GM19035 (cell line): Measurements from ENCODE around the gene IZUMO4.
"Not testable (repeated sequence)": the region's sequence is repeated elsewhere in the genome, so short reads cannot be mapped to it uniquely, and the experiment has no call there.

ENCODE experiments used
- ATAC-seq: cut with Tn5 transposase; IDR thresholded peaks from one replicate; pipeline ENCODE4 v1.9.1; 2021; ENCODE audit not compliant: unreplicated experiment

The IZUMO4 gene

DNA sequence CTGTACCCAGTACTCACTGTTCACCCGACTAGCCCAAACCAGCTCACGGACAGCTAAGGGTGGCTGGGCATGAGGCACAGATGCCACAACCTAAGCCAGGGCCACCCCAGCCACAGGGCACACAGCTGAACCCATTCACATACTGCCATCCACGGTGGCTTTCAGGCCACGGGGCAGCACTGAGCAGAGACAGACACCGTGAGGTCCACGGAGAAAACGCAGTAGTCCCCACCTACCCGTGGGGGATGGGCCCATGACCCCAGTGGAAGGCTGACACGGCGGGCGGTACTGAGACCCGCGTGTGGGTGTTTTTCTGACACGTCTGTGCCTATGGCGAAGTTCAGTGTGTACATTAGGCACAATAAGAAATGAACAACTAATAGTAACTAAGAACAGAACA lies 25.5 kb downstream of the IZUMO4 start:
- ATAC-seq: no peak

DNA sequence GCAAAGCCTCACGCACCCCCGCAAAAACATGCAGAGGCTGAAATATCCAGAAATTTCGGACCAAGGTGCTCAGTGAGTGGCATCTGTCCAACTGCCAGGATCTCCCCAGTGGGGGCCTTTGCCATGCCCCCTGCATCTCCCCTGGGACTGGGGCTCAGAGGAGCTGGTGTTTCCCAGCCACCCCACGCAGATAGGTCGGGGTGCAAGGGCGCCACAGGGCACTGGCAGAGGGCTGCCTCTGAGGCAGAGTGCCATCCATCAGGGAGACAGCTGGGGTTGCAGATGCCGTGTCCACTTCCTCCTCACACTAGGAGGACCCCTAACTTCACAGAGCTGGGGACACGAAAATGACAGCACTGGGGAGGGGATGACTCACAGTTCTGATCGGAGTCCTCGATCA lies 26.3 kb downstream of the IZUMO4 start:
- no peak for ATAC-seq

DNA sequence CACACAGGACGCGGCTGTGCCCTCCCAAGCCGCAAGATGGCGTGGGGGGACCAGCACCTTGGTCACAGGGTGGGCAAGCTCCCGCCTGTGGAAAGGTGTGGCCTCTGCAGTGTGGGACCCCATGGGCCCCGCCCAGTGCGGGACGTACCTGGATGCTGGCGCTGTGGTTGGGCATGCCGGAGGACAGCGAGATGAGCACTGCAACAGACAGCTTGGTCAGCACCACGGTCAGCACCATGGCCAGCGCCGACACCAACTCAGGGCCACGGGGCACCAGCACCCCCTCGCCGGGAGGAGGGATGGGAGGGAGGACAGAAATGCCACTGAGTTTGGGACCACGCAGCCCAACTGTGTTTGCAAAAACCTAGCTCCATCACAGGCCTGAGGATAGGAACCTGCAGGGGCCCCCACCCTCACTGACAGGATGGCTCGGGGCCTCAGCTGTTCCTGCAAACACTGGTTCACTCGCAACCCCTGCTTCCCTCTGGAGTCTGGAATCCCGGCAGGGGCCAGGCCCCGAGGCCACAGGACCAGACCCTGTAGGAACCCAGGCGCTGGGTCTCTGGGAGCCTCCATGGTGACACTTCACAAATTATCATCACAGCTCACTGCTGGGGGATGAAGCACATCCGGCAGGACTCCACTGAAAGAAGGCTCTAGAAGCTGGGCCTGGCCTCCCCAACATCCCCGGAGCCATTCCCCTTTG lies 27.1 kb downstream of the IZUMO4 start:
- no peak for ATAC-seq

DNA sequence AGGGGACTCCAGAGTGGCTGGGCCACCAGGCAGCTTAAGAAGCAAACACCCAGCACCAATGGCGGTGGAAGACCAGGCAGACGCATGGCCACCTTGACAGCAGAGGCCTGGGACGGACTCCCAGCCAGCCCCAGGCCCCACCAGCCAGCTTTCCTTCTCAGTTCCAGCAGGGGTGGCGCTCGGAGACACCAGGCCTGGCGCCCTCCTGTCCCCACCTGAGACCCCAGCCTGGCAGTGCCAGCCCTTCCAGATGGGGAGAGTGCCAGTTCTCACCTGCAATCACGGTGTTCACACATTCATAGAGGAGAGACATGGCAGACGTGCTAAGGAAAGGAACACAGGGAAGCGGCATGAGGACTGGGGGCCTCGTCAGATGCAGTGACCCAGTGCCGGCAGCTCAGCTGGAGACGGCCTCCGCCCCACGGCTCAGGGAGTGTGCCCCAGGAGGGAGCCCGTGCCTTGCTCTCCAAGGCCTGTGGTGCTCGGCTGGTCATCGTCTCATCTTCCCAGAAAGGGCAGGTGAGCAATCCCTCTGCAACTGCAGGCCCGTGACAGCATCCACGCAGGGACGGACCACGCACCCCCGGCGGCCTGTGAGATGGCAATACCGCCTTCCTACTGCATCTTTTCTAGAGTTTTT lies 30.3 kb downstream of the IZUMO4 start:
- no peak for ATAC-seq

DNA sequence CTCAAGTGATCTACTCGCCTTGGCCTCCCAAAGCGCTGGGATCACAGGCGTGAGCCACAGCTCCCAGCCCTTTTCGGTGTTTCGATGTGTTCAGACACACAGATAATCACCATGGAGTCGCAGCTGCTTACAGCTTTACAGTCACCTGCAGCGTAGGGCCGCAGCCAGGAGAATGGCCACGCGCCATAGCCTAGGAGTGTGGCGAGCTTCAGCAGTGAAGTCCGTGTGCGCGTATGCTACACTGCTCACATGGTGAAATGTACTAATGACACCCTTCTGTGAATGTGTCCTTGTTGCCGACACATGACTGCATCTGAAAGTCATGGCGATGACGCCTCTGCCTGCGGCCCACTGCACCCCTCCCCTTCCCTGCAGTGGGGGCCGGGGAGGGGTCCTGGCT lies 31.0 kb downstream of the IZUMO4 start:
- no peak for ATAC-seq

DNA sequence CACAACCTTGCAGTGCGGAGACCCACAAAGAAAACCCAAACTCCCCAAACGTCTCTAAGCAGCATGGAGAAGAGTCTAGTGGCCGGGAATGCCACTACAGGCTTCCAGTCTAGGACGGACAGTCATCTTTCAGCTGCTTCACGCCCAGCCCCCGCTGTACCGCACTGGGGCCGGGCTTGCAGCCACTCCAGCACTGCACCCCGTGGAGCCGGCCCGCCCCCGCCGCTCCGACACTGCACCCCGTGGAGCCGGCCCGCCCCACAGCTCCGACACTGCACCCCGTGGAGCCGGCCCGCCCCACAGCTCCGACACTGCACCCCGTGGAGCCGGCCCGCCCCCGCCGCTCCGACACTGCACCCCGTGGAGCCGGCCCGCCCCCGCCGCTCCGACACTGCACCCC lies 31.5 kb downstream of the IZUMO4 start:
- not testable (repeated sequence) for ATAC-seq

DNA sequence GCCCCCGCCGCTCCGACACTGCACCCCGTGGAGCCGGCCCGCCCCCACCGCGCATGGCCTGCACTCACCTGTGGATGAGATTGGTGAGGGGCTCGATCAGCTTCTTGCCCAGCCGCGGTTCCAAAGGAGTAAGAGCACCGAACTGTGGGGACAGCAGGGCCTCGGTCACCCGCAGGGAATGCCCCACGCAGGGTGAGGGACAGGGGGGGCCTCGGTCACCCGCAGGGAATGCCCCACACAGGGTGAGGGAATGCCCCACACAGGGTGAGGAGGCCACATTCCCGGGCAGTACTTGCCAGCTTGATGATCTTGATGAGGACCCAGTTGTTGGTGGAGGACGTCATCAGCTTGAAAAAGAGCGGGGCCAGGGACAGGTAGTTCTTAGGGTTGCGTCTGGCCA lies 32.3 kb downstream of the IZUMO4 start:
- no peak for ATAC-seq

DNA sequence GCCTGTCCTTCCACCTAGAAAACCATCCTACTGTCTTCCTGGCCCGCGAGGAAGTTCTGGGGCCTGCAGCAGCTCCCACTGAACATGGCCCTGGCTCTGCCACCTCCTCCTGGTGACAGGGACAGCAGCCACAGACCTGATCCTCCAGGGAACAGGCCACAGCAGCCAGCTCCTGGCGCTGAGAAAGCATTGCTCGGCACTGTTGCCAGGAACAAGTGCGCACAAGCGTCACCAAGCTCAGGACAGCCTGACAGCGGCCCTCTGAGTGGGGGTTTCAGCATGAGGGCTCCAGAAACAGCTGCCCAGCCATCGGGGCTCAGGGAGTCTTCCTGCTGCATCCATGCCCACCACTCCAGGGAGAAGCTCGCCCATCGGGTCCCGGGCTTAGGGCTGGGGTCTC lies 32.8 kb downstream of the IZUMO4 start:
- ATAC-seq: no peak

DNA sequence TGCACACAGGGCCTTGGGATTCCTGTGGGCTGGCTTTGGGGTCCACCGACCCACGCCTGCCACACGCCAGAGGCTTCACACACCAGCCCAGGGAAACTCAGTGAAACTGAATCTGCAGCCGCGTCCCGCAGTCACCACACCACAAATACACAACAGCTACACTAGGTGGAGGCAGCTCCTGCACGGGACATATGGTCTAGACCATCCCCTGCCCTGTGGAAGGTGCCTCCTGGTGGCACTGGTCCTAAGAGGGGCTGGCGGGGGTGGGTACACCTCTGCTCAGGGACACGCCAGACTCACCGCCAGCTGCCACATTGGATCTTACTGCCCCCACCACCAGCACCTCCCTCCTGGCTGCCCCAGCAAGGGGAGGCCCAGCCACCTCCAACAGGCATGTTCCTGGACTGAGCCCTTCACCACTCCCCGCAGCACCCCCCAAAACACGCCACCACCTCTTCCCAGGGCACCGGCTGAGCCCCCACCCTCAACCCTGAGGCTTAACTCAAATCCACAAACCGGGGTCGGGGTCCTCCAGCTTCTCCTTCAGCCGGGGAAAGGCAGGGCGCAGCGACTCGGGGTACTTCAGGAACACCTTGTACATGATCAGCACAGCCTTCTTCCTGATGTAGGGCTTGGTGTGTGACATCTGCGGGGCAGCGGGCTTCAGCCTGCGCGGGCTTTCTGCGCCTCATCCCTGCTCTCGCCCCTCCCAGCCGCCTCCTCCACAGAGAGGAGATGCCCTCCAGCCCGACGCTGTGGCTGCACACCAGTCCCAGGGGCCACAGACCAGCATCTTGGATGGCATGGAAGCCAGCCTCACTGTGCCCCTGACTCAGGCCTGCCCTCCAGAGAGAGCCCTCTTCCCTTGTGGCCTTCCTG lies 33.4 kb downstream of the IZUMO4 start:
- ATAC-seq: no peak

DNA sequence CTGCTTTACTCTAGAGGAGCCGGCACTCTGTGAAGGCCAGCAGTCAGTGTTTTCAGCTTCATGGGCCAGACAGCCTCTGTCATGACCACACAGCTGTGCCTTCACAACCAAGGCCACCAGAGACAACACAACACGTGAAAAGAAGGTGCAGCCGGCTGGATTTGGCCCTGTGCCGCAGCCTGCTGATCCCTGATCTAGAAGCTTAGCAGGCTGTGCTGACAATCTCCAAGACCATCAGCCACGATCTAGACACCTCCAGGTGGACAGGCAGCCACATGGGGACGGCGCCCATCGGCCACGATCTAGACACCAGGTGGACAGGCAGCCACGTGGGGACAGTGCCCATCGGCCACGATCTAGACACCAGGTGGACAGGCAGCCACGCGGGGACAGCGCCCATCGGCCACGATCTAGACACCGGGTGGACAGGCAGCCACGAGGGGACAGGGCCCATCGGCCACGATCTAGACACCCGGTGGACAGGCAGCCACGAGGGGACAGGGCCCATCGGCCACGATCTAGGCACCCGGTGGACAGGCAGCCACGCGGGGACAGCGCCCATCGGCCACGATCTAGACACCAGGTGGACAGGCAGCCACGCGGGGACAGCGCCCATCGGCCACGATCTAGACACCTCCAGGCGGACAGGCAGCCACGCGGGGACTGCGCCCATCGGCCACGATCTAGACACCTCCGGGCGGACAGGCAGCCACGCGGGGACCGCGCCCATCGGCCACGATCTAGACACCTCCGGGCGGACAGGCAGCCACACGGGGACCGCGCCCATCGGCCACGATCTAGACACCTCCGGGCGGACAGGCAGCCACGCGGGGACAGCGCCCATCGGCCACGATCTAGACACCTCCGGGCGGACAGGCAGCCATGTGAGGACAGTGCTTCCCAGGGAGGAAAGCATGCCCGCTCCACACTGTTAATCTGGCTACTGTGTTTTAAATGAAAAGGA lies 34.6 kb downstream of the IZUMO4 start:
- ATAC-seq: not testable (repeated sequence)

DNA sequence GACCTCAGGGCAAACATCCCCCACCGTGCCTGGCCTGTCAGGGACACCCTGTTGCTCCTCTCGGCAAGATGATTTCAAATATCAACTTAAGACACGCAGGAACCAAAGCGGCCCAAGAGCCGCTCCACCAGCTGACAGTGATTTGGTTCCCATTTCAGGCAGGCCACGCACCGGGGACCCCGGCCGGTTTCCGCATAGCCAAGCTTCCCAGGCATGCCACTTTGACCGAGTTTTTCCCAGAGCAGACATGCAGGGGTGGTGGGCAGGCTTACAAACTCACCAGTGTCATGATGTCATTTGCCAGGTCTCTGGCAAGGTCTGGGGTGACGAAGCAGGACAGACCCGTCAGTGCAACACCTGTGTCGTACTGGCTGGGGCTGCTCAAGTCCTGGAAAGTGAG lies 35.5 kb downstream of the IZUMO4 start:
- ATAC-seq: no peak

DNA sequence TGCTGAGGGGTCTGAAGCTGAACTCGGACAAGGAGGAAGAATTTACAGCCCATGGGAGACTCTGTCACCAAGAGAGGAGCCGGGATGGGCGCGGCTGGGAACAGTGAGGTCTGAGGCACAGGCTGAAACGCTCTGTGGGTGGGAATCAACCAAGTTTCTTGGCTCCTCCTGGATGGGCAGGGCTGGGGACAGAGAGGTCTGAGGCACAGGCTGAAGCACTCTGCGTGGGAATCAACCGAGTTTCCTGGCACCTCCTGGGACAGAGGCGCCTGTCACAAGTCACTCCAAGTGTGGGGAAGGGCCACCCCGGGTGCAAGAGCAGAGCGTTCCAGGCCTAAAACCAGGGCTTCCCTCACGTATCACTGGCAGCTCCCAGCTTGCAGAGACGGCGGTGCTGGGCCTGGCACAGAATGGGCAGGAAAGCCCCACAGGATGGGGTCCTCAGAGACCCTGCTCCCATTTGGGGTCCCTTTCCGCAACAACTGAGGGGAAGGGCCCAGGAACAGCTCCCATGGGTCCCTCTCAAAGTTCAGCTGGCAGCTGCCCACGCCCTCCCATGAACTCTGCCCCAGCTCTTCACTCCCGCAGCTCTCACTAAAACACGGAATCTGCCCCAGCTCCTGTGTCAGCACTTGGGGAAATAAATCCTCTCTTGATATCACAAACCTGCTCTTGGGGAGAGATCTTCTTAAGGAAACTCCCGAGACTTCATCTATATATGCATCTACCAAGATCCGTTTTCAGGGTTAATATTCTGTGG lies 36.2 kb downstream of the IZUMO4 start:
- ATAC-seq: no peak

DNA sequence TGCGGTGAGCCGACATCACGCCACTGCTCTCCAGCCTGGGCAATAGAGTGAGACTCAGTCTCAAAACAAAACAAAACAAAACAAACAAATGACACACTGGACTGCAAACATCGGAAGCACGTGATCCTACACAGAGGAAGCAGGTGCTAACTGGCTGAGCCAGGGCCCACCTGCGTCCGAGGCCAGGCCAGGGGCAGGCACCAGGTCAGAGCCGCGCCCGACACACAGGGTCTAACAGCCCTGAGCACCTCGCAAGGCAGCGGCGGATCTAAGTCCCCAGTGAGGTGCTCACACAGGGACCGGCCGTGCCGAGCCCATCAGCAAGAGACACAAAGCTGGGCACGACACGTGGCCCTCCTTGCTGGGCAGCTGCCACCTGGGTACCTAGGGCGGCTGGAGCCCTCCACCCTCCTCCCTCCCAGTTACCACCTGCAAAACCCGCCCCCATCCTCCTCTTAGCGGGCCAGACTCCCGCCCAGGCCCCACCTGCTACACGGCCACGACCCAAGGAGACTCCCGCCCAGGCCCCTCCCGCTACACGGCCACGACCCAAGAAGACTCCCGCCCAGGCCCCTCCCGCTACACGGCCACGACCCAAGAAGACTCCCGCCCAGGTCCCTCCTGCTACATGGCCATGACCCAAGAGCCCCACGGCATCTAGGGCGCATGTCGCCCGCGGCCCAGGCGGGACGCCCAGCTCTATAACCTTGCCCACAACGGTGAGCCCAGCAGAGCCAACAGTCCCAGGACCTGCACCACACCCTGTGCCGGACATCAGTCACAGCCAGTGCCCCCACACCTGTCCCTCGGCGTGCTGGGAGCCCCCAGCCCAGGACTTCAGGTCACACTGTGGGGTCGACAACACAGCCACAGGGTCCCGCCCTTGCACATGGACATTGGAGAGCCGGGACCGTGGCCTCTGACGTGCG lies 39.0 kb downstream of the IZUMO4 start:
- ATAC-seq: no peak

DNA sequence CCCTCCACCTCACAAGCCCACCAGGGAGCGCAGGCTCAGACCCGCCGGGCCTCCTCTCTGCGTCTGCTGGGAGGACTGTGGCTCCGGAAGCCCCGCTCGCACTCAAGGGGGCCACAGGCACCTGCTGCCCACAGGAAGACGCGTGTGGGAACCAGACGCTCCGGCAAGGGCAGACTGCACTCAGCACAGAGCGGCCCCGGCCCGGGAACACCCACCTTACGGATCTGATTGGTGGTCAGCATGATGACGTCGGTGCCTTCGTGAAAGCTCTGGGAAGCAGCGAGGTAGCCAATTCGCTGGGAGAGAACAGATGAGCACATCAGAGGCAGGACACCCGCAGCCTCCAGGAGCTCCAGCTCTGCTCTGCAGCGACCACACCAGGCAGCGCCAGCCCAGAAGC lies 40.1 kb downstream of the IZUMO4 start:
- no peak for ATAC-seq

DNA sequence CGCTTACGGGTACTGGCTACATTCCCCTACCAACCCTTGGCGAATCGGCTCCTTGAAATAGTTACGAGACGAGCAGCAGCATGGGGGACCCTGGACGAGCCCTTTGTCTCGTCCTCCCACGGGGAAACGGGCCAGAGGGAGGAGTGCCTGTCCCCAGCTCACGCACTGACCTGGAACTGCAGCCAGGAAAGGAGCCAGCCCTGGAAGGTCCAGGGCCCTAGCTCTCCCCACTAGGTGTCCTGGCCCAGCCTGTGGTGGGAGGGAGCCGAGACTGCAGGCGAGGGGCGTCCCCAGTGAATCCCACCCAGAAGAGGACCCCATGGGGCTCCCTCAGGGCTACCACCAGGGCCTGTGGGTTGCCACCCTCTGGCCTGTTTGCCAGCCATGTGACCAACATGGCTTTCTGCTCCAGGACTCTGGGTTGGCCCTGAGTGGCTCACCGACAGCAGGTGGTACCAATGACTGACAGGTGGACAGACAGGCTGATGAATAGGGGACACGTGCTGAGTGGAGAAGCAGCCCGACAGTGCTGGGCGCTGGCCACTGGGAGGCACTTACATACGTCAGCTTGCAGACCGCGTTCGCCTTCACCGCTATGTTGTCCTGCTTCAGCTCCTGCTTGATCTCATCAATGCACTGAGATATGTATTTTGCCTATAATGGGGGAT lies 41.5 kb downstream of the IZUMO4 start:
- ATAC-seq: no peak

DNA sequence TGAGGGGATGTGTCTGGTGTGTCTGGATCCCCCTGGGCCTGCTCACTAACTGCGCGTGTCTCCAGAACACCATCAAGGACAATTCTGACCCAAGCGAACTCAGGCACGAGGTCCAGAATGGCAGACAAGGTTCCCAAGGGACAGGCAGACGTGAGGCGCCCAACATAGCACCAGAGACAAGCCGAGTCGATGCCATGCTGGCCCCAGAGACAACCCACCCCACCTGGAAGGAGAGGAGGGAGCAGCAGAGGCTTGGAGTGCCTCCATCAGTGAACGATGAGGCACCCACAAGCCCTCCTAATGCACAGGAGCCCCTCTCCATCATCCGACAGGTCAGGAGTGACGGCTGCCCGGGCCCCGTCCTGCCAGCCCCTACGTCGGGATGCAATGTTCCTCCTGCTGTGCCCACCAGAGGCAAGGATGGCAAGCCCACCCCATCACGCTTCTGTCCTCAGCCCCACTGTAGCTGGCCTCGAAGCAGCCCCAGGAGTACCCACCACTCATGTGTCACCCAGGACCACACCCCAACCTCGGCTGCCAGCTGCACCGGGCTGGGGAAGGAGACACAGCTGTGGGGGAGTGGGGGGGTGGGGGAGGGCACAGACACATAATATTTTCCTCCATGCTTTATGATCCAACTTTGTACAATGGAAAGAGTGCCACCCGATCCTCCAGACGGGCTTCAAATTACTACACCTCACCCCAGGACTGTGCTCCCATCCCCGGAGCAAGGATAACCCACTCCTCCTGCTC lies 42.8 kb downstream of the IZUMO4 start:
- ATAC-seq: no peak

DNA sequence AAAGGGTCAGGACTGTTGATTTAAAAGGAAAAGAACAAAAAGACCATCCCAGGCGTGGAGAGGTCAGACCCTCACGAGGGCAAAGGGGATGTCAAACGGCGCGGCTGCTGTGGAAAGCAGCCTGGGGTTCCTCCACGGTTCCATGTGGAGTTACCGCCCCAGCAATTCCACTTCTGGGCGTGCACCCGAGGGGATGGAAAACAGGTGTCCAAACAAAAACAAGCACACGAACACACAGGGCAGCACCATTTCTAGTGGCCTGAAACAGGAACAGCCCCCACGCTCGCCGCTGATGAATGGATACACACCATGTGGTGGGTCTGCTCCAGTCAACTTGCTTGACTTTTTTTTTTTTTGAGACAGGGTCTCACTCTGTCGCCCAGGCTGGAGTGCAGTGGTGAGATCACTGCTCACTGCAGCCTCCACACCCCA lies 43.4 kb downstream of the IZUMO4 start:
- ATAC-seq: no peak
